HepG2 (cell line): ENCODE results near the gene VCPKMT. TPM values are rescaled to one million over a fixed set of nuclear protein-coding genes. Genes with fewer than 3 reads are reported as not detected.
A peak's percentile ranks its signal among the peaks of the same experiment; 100 is the strongest.

ENCODE experiments used
- ARNT ChIP-seq: fragments of 450-650 bp; IDR thresholded peaks from 2 replicates; pipeline ENCODE4 v1.6.1; 2017
- CAMTA2 ChIP-seq: sonication (generic); formaldehyde crosslinking; IDR thresholded peaks from 2 replicates; pipeline ENCODE4 v1.4.0; 2020; ENCODE audit warnings: mild to moderate bottlenecking, missing genetic modification reagents, borderline replicate concordance
- DMAP1 ChIP-seq: IDR thresholded peaks from 2 replicates; pipeline ENCODE4 v1.6.1; 2016
- IRX3 ChIP-seq: sonication (generic); formaldehyde crosslinking; IDR thresholded peaks from 2 replicates; pipeline ENCODE4 v1.8.1; 2023; ENCODE audit warnings: mild to moderate bottlenecking, low read depth, missing genetic modification reagents, borderline replicate concordance
- MTF1 ChIP-seq: sonication (generic); formaldehyde crosslinking; IDR thresholded peaks from 2 replicates; pipeline ENCODE4 v1.5.0; 2020; ENCODE audit warnings: missing genetic modification reagents
- NFKBIZ ChIP-seq: IDR thresholded peaks from 2 replicates; pipeline ENCODE4 v1.6.1; 2018; ENCODE audit warnings: missing genetic modification reagents, missing compliant biosample characterization
- PAXIP1 ChIP-seq: sonication (generic); formaldehyde crosslinking; conservative IDR thresholded peaks from 2 replicates; pipeline ENCODE4 v1.4.0; 2020; ENCODE audit warnings: mild to moderate bottlenecking, missing genetic modification reagents, moderate library complexity
- PCBP2 ChIP-seq: fragments of 200-400 bp; formaldehyde crosslinking; optimal IDR thresholded peaks from 2 replicates; pipeline ENCODE3; 2018; ENCODE audit warnings: low read length, low read depth; ENCODE audit not compliant: poor library complexity, severe bottlenecking
- PRDM4 ChIP-seq: sonication (generic); formaldehyde crosslinking; IDR thresholded peaks from 2 replicates; pipeline ENCODE4 v1.9.0; 2021; ENCODE audit warnings: missing genetic modification reagents, borderline replicate concordance
- SETDB1 ChIP-seq: sonication (generic); formaldehyde crosslinking; IDR thresholded peaks from 2 replicates; pipeline ENCODE4 v1.5.1; 2020; ENCODE audit warnings: missing genetic modification reagents, mild to moderate bottlenecking, borderline replicate concordance
- SMC3 ChIP-seq: IDR thresholded peaks from 2 replicates; pipeline ENCODE4 v1.6.1; 2011; ENCODE audit warnings: low read length, improper control_type of control experiment
- SNAI1 ChIP-seq: sonication (generic); formaldehyde crosslinking; IDR thresholded peaks from 2 replicates; pipeline ENCODE4 v1.5.0; 2020; ENCODE audit warnings: mild to moderate bottlenecking, missing genetic modification reagents, borderline replicate concordance
- SNRNP70 ChIP-seq: fragments of 200-400 bp; formaldehyde crosslinking; IDR thresholded peaks from 2 replicates; pipeline ENCODE4 v1.6.1; 2017; ENCODE audit warnings: mild to moderate bottlenecking, low read depth, low read length, moderate library complexity
- TCF7L2 ChIP-seq: IDR thresholded peaks from 2 replicates; pipeline ENCODE4 v1.6.1; 2011; ENCODE audit warnings: mild to moderate bottlenecking, low read depth, low read length, moderate library complexity
- TFAP4 ChIP-seq: sonication (generic); IDR thresholded peaks from 2 replicates; pipeline ENCODE4 v1.6.1; 2016; ENCODE audit warnings: low read depth, borderline replicate concordance
- ZFP82 ChIP-seq: sonication (generic); formaldehyde crosslinking; IDR thresholded peaks from 2 replicates; pipeline ENCODE4 v1.5.1; 2020; ENCODE audit warnings: mild to moderate bottlenecking, missing genetic modification reagents, borderline replicate concordance
- ZNF451 ChIP-seq: sonication (generic); formaldehyde crosslinking; IDR thresholded peaks from 2 replicates; pipeline ENCODE4 v1.5.0; 2020; ENCODE audit warnings: mild to moderate bottlenecking, missing genetic modification reagents
- ZNF674 ChIP-seq: sonication (generic); formaldehyde crosslinking; IDR thresholded peaks from 2 replicates; pipeline ENCODE4 v1.5.0; 2020; ENCODE audit warnings: low read depth, mild to moderate bottlenecking, missing genetic modification reagents
- polyA plus RNA-seq, 8 experiments: library from polyadenylated mRNA; depleted of rRNA in 3 of 8; stranded (reverse) in 7 of 8; unstranded in 1 of 8; fragments of >200 nt; fragmentation: Illumina TruSeq in 4 of 8; extraction: Trizol in 4 of 8; gene quantifications; 2 replicates each; pipeline versions ENCODE4 v1.2.1 to v1.2.3, GENCODE V29; 2011 to 2016; ENCODE audit warnings: low read depth in 4 of 8, missing spikeins in 1 of 8, mixed read lengths in 1 of 8; ENCODE audit not compliant: insufficient read depth in 1 of 8
- total RNA-seq, 5 experiments: library from RNA; depleted of rRNA; stranded (reverse); fragments of >200 nt; fragmentation: Illumina TruSeq; extraction: Trizol; gene quantifications; 2 replicates each; pipeline ENCODE4 v1.2.3, GENCODE V29; 2016; ENCODE audit warnings: low read depth in 1 of 5
- TF ChIP-seq, protein P1 (sequence below), 2 experiments: IDR thresholded peaks; 2 replicates each; pipeline ENCODE4 v1.6.1; 2011 to 2012; ENCODE audit warnings: low read length in 2 of 2, borderline replicate concordance in 1 of 2, low read depth in 1 of 2, mild to moderate bottlenecking in 1 of 2, moderate library complexity in 1 of 2

VCPKMT gene
- total and polyA plus RNA-seq, 2 of the 13 experiments (the other 11 are each of a cell fraction or from before 2014, with no cell fraction given): 3.9 to 5.4 TPM

DNA sequence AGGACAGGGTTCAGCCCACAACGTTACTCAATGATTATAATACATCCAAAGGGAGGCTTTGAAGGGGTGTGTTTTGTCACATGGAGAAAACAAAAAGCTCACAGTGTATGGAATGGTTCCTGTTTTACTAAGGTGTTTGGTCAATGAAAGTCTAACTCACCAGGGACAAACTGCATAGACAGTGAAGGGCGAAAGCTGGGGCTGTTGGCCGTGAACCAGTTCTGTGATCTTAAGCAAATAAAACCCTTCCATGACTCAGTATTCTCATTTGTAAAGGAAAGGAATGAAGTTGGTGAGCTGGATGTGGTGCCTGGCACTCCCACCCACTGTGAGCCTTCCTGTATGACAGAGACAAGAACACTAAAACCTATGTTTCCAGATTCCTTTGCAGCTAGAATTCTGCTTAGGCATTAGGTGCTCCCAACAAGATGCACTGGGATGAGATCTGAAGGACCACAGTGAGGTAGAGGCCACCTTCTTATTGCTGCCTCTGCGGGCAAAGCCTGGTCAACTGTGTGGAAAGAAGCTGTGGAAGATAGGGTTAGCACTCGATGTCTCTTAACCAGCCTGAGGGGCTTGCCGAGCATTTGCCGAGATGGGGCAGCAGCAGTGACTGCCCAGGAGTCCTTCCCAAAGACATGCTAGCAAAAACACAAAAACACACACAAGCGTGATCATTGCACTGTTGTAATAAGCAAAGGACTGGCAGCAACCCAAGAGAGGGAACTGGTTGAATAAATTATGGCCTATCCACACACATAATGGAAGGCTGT, 48.5 kb downstream of the VCPKMT start (continued):
- no peak for TF ChIP-seq PRDM4 (CRISPR knock-in tag)
- TF ChIP-seq SNAI1 (CRISPR knock-in tag): no peak
- peak; percentile 57 for TF ChIP-seq PAXIP1 (CRISPR knock-in tag)
- no peak for TF ChIP-seq ARNT
- no peak for TF ChIP-seq ZNF674 (CRISPR knock-in tag)
- TF ChIP-seq IRX3 (CRISPR knock-in tag): no peak
- TF ChIP-seq, protein P1, sequence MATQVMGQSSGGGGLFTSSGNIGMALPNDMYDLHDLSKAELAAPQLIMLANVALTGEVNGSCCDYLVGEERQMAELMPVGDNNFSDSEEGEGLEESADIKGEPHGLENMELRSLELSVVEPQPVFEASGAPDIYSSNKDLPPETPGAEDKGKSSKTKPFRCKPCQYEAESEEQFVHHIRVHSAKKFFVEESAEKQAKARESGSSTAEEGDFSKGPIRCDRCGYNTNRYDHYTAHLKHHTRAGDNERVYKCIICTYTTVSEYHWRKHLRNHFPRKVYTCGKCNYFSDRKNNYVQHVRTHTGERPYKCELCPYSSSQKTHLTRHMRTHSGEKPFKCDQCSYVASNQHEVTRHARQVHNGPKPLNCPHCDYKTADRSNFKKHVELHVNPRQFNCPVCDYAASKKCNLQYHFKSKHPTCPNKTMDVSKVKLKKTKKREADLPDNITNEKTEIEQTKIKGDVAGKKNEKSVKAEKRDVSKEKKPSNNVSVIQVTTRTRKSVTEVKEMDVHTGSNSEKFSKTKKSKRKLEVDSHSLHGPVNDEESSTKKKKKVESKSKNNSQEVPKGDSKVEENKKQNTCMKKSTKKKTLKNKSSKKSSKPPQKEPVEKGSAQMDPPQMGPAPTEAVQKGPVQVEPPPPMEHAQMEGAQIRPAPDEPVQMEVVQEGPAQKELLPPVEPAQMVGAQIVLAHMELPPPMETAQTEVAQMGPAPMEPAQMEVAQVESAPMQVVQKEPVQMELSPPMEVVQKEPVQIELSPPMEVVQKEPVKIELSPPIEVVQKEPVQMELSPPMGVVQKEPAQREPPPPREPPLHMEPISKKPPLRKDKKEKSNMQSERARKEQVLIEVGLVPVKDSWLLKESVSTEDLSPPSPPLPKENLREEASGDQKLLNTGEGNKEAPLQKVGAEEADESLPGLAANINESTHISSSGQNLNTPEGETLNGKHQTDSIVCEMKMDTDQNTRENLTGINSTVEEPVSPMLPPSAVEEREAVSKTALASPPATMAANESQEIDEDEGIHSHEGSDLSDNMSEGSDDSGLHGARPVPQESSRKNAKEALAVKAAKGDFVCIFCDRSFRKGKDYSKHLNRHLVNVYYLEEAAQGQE (IDR thresholded peaks at IDR 0.05; ENCODE audit: borderline replicate concordance in 1 of 2, low read depth in 1 of 2, low read length in 2 of 2): no peak
- no peak for TF ChIP-seq SETDB1 (CRISPR knock-in tag)
- no peak for TF ChIP-seq MTF1 (CRISPR knock-in tag)
- TF ChIP-seq TFAP4: no peak
- TF ChIP-seq ZFP82 (CRISPR knock-in tag): no peak
- TF ChIP-seq SMC3: no peak; the same call in 1 of the 2 replicates
- no peak for TF ChIP-seq DMAP1 (CRISPR knock-in tag)
- TF ChIP-seq CAMTA2 (CRISPR knock-in tag): no peak
- TF ChIP-seq ZNF451 (CRISPR knock-in tag): no peak
- no peak for TF ChIP-seq PCBP2
- no peak for TF ChIP-seq TCF7L2
- TF ChIP-seq SNRNP70: no peak
- no peak for TF ChIP-seq NFKBIZ (CRISPR knock-in tag)
